K562 (cell line): ENCODE measurements around the gene CACNA2D3.

Experiments
- FOXJ3 ChIP-seq: sonication (generic); formaldehyde crosslinking; IDR thresholded peaks from 2 replicates; pipeline ENCODE4 v1.4.0; 2020; ENCODE audit warnings: mild to moderate bottlenecking, missing genetic modification reagents
- RBM22 ChIP-seq: fragments of 200-400 bp; formaldehyde crosslinking; IDR thresholded peaks from 2 replicates; pipeline ENCODE4 v1.6.1; 2018; ENCODE audit warnings: low read length, low read depth; ENCODE audit not compliant: poor library complexity, severe bottlenecking

DNA sequence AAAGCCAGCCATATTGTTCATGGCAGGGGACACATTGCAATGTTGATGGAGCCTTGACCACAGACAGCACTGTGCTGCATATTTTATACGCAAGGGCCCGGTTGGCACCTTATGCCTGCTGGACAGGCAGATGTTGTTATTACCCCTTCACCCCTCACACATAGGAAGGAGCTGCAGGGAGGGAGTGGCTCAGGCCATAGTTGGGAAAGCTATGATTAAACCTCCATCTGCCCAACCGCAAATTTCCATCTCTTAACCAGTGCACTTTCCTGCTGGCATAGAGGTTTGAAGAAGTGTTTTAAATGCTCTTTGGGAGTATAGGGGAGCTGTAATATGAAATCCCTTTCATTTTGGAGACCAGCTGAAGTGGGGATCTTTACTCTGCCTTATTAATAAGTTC, 224.7 kb downstream of the CACNA2D3 start:
- TF ChIP-seq RBM22 (no peak), FOXJ3 (CRISPR knock-in tag) (no peak)
